SK-N-SH treated with all-trans-retinoic acid at 6 μM for 48 hours (cell line): Measurements from ENCODE around the gene GDAP1L1.

Experiments used
- ATAC-seq: fragments of 200-7000 bp; cut with Tn5 transposase; 3 replicates; pipeline ENCODE4 v1.9.1; 2020; ENCODE audit warnings: mild to moderate bottlenecking, moderate library complexity
- ARNTL ChIP-seq: fragments of 450-650 bp; formaldehyde crosslinking; IDR thresholded peaks from 2 replicates; pipeline ENCODE4 v1.5.0; 2020; ENCODE audit warnings: low read depth, mild to moderate bottlenecking, moderate library complexity, borderline replicate concordance
- BACH2 ChIP-seq: fragments of 250-450 bp; sonication (Bioruptor Pico); IDR thresholded peaks from 2 replicates; pipeline ENCODE4 v1.9.0; 2021; ENCODE audit warnings: mild to moderate bottlenecking, borderline replicate concordance
- CSDC2 ChIP-seq: fragments of 250-450 bp; sonication (Bioruptor Pico); IDR thresholded peaks from 2 replicates; pipeline ENCODE4 v1.5.0; 2020; ENCODE audit warnings: mild to moderate bottlenecking, moderate library complexity
- CSRNP3 ChIP-seq: fragments of 250-450 bp; sonication (Bioruptor Pico); IDR thresholded peaks from 2 replicates; pipeline ENCODE4 v1.5.1; 2021; ENCODE audit warnings: mild to moderate bottlenecking, moderate library complexity
- ESRRG ChIP-seq: fragments of 250-450 bp; sonication (Bioruptor Pico); IDR thresholded peaks from 2 replicates; pipeline ENCODE4 v1.6.1; 2021; ENCODE audit warnings: mild to moderate bottlenecking
- GLIS3 ChIP-seq: fragments of 250-450 bp; sonication (Bioruptor Pico); IDR thresholded peaks from 2 replicates; pipeline ENCODE4 v1.5.0; 2020; ENCODE audit warnings: mild to moderate bottlenecking, moderate library complexity
- OSR1 ChIP-seq: fragments of 250-450 bp; sonication (Bioruptor Pico); IDR thresholded peaks from 2 replicates; pipeline ENCODE4 v1.8.0; 2022; ENCODE audit warnings: moderate library complexity, mild to moderate bottlenecking, inconsistent platforms
- PATZ1 ChIP-seq: fragments of 250-450 bp; sonication (Bioruptor Pico); IDR thresholded peaks from 2 replicates; pipeline ENCODE4 v1.8.0; 2020; ENCODE audit warnings: mild to moderate bottlenecking, moderate library complexity, borderline replicate concordance
- RARB ChIP-seq: fragments of 250-450 bp; sonication (Bioruptor Pico); IDR thresholded peaks from 2 replicates; pipeline ENCODE4 v1.8.0; 2021; ENCODE audit warnings: mild to moderate bottlenecking, moderate library complexity
- SNAI2 ChIP-seq: fragments of 250-450 bp; sonication (Bioruptor Pico); IDR thresholded peaks from 2 replicates; pipeline ENCODE4 v1.5.0; 2020; ENCODE audit warnings: mild to moderate bottlenecking, moderate library complexity
- TOX ChIP-seq: fragments of 250-450 bp; sonication (Bioruptor Pico); IDR thresholded peaks from 2 replicates; pipeline ENCODE4 v1.8.0; 2021; ENCODE audit warnings: mild to moderate bottlenecking, moderate library complexity, borderline replicate concordance
- TSHZ2 ChIP-seq: fragments of 250-450 bp; sonication (Bioruptor Pico); IDR thresholded peaks from 2 replicates; pipeline ENCODE4 v1.5.0; 2020; ENCODE audit warnings: mild to moderate bottlenecking, moderate library complexity
- ZNF8 ChIP-seq: fragments of 450-650 bp; formaldehyde crosslinking; IDR thresholded peaks from 2 replicates; pipeline ENCODE4 v1.5.0; 2020; ENCODE audit warnings: mild to moderate bottlenecking, moderate library complexity
- TF ChIP-seq, protein P1 (sequence below): fragments of 250-450 bp; sonication (Bioruptor Pico); IDR thresholded peaks from 2 replicates; pipeline ENCODE4 v1.5.1; 2020; ENCODE audit warnings: low read depth, mild to moderate bottlenecking, moderate library complexity
- TF ChIP-seq, protein P2 (sequence below): fragments of 250-450 bp; sonication (Bioruptor Pico); IDR thresholded peaks from 2 replicates; pipeline ENCODE4 v1.8.0; 2021; ENCODE audit warnings: low read depth, mild to moderate bottlenecking, moderate library complexity, borderline replicate concordance

The GDAP1L1 gene

DNA sequence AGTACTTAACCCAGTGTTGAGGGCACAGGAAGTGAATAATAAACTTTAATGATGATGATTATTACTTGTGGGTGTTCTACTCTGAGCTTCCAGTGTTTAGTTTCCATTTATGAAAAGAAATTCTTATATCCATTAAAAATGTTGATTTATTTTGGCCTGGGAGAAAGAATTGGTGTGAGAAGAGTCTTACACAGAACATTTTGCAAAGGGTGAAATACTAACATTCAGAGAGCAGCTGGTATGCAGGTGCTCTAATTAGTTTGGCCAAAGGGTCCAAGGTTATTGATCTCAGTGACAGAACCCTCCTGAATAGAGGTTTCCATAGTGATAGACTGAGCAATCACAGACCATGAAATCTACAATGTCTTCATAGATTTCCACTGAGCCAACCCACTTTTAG lies 41.0 kb upstream of the GDAP1L1 start:
- no peak for TF ChIP-seq ARNTL (CRISPR knock-in tag)
- TF ChIP-seq TOX: no peak
- TF ChIP-seq TSHZ2 (CRISPR knock-in tag): no peak
- no peak for TF ChIP-seq RARB
- no peak for TF ChIP-seq BACH2 (CRISPR knock-in tag)
- TF ChIP-seq CSRNP3 (CRISPR knock-in tag): no peak
- TF ChIP-seq ESRRG (CRISPR knock-in tag): no peak
- TF ChIP-seq CSDC2 (CRISPR knock-in tag): no peak
- TF ChIP-seq SNAI2 (CRISPR knock-in tag): no peak
- no peak for TF ChIP-seq OSR1
- no peak for TF ChIP-seq PATZ1 (CRISPR knock-in tag)
- TF ChIP-seq, protein P1, sequence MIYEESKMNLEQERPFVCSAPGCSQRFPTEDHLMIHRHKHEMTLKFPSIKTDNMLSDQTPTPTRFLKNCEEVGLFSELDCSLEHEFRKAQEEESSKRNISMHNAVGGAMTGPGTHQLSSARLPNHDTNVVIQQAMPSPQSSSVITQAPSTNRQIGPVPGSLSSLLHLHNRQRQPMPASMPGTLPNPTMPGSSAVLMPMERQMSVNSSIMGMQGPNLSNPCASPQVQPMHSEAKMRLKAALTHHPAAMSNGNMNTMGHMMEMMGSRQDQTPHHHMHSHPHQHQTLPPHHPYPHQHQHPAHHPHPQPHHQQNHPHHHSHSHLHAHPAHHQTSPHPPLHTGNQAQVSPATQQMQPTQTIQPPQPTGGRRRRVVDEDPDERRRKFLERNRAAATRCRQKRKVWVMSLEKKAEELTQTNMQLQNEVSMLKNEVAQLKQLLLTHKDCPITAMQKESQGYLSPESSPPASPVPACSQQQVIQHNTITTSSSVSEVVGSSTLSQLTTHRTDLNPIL (CRISPR knock-in tag): no peak
- ATAC-seq: no peak

DNA sequence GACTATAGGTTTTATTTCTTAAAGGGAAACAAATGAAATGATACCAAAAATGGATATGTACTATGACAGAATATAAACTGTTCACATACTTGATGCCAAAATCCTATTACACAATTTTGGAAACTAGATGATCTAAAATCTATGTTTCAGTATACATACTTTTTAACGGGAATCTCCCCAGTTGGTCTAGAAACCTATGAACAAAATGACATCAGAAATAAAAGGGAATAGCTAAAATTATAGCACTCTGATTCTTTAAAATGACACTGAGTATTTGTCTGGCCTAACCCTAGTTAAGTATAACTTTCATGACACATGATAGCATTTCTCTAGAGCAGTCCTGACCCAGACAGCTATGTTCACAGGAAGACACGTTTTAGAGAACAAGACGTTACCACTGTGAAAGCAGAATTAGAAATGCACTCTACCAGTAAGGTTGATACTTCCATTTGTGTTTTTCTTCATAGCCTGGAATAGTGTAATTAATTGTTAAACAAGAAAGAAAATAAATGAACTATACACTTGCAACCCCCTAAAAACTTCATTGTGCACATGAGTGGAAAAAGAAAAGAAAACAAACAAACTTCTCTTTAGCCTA lies 39.9 kb upstream of the GDAP1L1 start:
- TF ChIP-seq ZNF8 (CRISPR knock-in tag) (no peak), TSHZ2 (CRISPR knock-in tag) (no peak), CSRNP3 (CRISPR knock-in tag) (no peak), GLIS3 (CRISPR knock-in tag) (no peak), RARB (no peak), ESRRG (CRISPR knock-in tag) (no peak)
- TF ChIP-seq, protein P2, sequence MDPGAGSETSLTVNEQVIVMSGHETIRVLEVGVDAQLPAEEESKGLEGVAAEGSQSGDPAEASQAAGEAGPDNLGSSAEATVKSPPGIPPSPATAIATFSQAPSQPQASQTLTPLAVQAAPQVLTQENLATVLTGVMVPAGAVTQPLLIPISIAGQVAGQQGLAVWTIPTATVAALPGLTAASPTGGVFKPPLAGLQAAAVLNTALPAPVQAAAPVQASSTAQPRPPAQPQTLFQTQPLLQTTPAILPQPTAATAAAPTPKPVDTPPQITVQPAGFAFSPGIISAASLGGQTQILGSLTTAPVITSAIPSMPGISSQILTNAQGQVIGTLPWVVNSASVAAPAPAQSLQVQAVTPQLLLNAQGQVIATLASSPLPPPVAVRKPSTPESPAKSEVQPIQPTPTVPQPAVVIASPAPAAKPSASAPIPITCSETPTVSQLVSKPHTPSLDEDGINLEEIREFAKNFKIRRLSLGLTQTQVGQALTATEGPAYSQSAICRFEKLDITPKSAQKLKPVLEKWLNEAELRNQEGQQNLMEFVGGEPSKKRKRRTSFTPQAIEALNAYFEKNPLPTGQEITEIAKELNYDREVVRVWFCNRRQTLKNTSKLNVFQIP: no peak
- ATAC-seq: no peak
